ENCODE results near the gene EFR3B.

The EFR3B gene

GRCh38 chr2:25197336-25198208 is 155.7 kb downstream of the EFR3B start:
- DNase-seq: no peak

- DNase-seq: no peak
Measured at GRCh38 chr2:25198209-25198525, 156.3 kb downstream of the EFR3B start.

GRCh38 chr2:25198576-25198975 is 156.7 kb downstream of the EFR3B start:
- DNase-seq: no peak

- DNase-seq: no peak
Measured at GRCh38 chr2:25201265-25201664, 159.4 kb downstream of the EFR3B start.

- no peak for DNase-seq
Measured at GRCh38 chr2:25201794-25202193, 159.9 kb downstream of the EFR3B start.

GRCh38 chr2:25202275-25202674 is 160.4 kb downstream of the EFR3B start:
- no peak for DNase-seq

GRCh38 chr2:25204190-25204838 is 162.4 kb downstream of the EFR3B start:
- DNase-seq: no peak

GRCh38 chr2:25207078-25207545 is 165.2 kb downstream of the EFR3B start:
- DNase-seq: no peak
